Measurements from ENCODE around the gene ABHD12. TPM values are rescaled to one million over a fixed set of nuclear protein-coding genes. Genes with fewer than 3 reads are reported as not detected.

Gene ABHD12
- polyA plus RNA-seq, 1 donor = 50.4 TPM

DNA sequence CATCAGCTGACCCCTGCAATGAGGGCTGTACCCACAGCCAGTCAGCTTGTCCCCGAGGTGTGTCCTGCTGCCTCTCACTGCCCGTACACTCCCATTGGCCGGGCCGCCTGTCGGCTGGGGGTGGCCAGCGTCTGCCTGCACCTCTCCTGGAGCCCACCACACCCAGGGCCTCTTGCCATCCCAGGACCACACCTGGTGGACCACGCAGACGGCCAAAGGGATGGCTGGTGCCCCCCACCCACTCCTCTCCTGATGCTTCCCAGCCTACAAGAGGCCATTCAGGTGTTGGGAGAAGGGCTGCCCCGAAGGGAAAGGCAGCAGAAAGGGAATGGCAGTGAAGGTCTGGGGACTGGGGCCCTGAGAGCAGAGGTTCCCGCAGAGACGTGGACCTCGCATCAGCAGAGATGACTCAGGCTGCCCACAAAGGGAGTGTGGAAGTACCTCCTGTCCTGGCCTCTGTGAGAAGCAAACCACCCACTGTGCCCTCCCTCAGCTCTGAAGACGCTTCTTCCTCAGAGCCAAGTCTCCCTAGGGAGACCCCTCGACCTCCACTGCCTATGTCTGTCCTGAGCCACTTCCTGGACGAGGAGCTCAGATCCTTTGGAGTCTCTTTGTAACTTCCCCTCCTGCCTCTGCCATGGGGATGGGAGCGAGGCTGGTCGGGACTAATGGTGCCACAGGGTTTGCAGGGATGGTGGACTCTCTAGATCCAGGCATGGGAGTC, 81.8 kb downstream of the ABHD12 start:
- DNase-seq = no peak

DNA sequence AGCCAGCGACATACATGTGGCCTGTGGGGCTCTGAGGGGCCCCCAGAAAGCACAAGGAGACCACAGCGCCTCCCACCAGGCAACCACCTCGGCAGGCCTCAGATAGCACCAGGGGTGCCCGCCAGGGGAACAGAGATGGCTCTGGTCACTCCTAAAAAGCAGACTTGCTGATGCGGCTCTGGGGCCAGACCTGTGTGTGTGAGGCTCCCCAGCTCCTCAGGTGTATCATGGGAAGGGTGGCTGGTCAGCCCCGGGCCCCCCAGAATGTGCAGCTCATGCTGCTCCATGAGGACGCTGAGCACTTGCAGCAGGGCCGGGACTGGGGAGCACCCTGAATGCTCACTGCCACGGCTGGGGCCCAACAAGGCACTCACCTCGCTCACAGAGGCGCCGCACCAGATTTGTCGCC, 82.5 kb downstream of the ABHD12 start:
- no peak for DNase-seq

DNA sequence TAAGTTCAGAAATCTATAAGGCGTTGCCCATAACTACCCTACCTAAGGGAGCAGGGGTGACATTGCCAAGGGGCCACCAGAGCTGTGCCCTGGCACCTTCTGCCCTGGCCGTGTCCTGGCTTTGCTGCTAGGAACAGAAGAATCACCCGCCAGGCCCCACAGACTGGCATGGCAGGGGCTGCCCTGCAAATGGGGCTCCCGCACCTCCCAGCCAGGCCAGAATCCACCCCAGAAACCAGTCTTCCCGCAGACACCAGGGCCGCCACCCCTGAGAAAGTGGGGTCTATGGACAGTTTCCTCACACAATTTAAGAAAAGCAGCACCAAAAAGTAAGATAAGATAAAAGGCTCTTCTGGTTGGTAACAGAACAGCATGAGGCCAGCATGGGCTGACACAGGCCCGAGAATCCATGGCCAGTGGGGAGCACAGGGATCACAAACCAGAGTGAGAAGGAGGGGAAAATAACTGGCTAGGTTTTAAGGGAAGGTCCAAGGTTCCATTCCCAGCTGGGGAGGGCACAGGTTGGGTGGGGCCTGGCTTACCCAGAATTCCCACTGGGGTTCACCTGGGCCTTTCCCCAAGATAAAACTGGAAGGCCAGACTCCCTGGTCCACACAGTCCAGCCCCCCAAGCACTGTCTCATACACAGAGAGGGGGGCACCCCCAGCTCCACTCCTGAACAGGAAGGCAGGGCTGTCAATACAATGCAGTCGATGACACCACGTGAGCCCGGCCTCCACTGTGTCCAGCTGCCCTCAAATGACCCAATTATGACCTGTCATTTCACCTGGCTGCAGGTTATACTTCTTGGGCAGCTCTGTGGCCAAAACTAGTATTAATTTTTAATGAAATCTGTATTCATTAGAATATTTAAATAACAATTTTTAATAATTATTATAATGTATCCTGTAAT, 83.4 kb downstream of the ABHD12 start:
- no peak for DNase-seq

DNA sequence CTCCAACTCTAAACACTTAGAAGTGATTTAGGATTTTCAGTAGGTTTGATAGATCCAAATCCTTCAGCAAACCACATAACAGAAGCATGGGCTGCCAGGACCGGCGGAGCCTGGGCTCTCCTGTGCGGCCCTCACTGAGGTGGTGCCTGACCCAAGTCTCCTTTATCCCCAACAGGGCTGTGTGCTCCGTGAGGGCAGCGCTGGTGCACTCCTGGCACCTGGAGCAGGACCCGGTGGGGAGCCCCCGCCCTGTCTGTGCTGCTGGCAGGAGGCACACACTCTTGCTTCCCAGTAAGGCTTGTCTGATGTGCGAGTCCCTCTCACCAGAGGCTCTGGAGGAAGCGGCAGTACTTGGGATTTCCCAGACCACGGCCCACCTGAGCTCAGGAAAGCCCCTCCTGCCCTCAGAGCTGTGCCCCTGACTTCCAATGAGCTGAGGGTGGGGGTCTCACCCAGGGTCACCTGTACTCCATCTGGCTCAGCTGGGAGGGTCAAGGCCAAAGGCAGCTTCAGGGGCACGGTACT, 86.5 kb downstream of the ABHD12 start:
- no peak for DNase-seq

DNA sequence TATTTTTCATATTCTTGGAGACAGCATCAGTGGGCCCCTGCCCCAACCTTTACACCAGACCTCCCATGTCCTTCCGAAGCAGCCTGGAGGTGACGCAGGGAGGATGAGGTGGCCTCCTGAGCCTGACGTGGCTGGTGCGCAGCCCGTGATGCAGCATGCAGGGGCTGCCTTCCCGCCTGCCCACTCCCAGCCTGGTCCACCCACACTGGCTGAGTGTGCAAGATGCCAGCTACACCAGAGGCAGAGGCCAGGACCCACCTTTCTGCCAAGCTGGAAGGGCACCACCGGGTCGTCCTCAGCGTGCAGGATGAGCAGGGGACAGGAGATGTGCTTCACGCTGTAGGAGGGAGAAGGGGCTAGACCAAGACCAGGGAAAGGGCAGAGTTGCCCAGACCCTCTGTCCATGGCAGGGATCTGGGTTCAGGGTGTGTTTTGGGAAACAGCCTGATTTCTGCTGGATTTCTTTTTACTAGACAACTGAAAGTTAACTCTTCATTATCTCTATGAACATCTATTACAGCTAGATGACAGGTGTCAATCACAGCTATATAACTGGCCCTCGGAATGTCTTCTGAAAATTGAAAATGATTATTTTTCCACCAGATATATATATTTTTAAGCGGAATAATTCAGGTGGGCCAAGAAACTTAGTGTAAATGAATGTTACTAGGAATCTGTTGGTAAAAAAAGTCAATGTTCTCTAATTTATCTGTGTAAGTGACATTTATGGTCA, 87.2 kb downstream of the ABHD12 start:
- DNase-seq = no peak

DNA sequence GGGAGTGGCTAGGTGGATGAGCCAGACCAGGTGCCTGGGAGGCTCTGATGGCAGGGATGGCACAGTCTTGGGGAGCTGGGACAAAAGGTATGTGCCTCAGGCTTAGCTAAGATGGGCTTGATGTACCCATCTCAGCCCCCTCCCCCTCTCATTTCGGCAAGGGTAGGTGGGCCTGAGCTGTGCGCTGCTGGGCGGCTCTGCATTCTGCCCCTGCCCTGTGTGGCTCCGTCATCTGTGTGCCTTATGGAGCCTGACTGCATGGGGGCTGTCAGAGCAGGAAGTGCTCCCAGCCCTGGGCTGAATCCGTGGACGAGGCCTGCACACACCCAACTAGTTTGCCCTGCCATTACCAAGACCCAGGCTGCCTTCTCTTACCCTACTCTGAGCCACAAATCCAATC, 88.0 kb downstream of the ABHD12 start:
- no peak for DNase-seq

DNA sequence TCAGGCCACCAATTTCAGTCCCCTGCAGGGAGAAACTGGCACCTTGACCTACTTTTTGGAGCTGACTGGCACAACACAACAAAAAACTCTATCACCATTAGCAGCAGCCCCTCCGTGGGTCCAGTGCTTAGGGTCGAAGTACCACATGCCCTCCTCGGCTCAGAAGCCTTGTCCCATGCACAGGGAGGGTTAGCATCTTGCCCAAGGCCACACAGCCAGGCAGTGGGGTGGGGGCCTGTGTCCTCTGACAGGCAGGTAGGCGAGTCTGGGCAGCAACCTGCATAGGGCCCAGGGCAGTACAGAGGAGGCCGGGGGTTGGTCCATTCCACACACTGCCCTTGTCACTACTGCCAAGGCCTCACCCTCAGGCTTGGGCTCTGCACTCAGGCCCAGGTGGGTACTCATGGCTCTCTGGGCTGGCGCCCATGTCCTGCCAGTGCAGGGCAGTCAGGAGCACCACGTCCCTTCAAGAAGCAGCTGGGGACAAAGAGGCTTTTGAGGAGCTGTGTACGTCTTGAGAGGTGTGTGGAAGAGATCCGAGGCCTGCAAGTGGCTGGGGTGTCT, 89.2 kb downstream of the ABHD12 start:
- no peak for DNase-seq

DNA sequence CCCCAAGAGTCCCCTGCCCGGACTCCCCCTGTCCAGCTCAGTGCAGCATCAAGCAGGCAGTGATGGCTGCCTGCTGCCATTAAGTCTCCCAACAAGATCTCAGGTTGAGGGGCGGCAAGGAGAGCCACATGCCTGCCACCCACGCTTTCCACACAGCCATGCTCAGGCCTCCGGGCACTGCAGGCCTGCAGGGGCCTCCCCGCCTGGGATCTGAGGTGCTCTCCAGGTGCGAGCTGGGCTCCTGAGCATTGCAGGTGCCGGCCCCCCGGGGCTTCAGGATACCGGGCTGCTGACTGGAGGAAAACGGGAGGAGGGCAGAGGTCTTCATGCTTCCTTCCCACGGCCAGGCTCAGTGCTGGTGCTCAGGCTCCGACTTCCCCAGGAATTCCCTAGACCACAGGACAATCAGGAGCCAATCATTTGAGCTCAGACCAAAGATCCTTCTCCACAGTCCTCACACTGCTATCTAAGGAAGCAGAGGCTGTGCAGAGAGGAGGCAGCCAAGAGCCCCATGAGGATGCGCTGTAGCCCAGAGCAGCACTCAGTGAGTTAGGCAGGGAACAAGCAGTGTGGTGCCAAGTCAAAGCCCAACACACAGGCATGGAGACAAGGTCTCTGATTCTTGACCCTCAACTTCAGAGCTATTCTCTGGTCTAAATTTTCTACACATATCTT, 90.0 kb downstream of the ABHD12 start:
- no peak for DNase-seq

DNA sequence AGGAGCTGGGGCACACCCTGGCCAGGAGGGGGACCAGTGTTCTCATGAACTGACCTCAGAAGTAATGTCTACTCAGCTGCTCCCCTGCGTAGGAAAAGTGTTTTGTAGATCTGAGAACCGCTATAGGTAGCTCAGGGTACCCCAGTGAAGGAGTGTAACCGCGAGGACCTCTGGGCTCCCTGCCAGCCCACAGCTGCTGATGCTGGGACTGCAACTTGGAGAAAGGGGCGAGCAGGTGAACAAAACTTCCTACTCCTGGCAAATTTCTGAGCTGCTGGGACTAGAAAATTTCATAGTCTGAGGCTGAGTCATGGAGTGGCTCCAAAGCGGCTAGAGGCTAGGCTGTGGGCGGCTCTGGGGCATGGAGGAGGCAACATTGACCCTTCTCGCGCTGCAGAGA, 90.8 kb downstream of the ABHD12 start:
- no peak for DNase-seq

DNA sequence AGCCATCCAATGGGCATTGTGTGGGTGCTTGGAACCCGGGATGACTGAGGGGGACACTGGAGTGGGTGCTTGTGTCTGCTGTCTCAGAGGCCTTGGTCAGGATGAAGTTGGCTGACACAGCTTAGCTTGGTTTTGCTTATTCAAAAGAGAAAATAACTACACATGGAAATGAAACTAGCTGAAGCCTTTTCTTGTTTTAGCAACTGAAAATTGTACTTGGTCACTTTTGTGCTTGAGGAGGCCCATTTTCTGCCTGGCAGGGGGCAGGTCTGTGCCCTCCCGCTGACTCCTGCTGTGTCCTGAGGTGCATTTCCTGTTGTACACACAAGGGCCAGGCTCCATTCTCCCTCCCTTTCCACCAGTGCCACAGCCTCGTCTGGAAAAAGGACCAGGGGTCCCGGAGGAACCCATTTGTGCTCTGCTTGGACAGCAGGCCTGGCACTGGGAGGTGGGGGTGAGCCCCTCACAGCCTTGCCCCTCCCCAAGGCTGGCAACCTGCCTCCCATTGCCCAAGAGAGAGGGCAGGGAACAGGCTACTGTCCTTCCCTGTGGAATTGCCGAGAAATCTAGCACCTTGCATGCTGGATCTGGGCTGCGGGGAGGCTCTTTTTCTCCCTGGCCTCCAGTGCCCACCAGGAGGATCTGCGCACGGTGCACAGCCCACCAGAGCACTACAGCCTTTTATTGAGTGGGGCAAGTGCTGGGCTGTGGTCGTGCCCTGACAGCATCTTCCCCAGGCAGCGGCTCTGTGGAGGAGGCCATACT, 93.3 kb downstream of the ABHD12 start:
- DNase-seq = no peak

DNA sequence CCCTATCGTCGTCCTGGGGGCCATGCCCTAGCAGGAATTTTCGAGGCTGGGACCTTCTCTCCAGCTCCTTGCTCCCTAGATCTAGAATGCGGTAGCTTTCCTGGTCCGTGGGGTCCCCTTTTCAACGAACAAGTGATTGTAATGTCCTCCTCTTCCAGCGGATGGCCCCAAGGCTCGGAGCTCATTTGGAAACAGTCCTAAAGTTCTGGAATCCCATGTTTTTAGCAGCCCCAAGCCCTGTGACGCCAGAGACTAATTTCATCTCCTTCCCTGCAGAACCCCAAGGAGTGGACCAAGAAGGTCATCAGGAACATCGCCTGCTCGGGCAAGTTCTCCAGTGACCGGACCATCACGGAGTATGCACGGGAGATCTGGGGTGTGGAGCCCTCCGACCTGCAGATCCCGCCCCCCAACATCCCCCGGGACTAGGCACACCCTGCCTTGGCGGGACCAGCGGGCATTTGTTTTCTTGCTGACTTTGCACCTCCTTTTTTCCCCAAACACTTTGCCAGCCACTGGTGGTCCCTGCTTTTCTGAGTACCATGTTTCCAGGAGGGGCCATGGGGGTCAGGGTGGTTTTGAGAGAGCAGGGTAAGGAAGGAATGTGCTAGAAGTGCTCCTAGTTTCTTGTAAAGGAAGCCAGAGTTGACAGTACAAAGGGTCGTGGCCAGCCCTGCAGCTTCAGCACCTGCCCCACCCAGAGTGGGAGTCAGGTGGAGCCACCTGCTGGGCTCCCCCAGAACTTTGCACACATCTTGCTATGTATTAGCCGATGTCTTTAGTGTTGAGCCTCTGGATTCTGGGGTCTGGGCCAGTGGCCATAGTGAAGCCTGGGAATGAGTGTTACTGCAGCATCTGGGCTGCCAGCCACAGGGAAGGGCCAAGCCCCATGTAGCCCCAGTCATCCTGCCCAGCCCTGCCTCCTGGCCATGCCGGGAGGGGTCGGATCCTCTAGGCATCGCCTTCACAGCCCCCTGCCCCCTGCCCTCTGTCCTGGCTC, 94.2 kb downstream of the ABHD12 start:
- no peak for DNase-seq

DNA sequence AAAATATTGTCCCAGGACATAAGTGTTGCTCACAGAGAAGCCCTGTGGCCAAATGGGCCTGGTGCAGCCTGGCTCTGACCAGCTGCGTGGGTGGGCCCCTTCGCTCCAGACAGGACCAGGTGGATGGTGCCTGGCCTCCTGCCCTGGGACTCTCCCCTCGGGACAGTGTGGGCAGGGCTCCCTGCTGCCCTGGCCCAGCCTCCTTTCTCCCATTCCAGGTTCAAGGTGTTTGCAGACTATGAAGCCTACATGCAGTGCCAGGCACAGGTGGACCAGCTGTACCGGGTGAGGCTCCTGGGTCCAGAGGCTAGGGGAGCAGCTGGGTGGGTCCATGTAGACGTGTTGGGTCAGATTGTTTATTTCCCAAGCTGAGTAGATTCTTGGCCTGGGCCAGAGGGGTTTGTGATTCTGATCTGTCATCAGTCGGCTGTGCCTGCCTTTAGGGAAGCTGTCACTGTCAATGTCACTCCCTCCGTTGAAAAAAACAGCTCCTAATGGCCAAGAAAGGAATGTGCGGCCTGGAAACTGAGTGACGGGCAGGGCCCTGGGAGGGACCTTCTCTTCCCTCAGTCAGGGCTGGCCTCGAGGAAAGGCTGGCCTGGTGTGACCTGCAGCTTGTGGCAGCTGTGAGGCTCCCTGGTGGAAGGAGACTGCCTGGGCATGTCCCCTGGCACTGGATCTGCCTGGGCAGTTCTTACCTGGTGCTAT, 95.1 kb downstream of the ABHD12 start:
- DNase-seq = no peak

DNA sequence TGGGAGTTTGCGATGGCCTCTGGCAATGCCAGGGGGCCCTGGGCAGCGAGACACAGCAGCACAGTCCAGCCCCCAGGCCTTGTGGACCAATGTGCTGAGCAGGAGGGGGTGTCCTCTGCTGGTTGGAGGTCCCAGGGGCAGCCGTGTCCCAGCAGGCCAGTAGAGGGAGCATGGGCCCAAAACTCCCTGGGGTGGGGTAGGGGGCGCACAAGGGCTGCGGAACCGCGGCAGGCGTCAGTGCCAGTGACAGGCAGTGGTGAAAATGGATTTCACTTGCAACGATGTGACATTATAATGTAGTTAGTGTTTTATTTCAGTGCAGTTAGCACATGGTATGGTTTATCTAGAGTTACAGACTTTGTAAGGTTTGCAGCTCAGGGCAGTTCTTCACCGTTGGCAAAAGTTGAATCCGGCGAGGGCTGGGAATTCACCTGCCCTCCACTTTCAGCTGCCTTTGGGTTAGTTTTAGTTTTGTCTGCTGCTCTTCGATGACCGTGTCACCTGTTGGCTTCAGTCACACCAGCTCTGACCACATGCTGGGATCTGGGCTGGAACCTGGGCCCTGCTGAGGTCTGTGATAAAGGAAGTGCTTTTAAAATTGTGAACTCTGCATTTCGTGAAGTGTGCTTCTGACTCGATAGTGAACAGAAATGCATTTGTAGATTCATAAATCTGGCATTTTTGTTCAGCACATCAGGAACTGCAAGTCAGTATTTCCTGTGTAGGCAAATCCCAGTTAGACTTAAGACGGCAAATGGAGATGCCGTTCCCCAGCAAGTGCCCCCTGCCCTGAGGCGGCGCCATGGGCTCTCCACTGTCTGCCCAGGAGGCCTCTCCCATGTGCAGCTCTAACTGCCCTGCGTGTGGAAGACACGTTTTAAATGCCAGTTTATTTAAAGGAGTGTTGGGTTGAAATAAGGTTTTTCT, 95.9 kb downstream of the ABHD12 start:
- DNase-seq = peak; percentile 45

DNA sequence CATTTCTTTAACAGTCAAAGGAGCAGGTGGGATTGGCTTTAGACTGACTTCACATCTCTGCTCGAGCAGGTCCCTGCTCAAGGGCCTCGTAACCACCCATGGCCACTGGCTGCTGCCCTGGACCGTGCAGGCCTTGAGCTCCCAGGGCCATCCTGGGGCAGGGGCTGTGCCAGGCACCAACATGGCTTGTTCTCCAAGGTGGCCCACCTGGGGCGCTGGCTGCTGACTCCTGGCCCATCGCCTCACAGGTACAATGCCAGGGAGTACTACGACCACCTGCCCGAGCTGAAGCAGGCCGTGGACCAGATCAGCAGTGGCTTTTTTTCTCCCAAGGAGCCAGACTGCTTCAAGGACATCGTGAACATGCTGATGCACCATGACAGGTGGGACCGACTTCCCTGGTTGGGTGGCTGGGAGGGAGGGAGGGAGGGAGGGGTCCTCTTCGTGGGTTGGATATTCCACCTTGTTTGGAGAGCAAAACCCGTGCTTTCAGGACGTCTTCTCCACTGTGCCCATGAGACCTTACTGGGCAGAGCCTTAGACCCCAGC, 96.7 kb downstream of the ABHD12 start:
- no peak for DNase-seq

DNA sequence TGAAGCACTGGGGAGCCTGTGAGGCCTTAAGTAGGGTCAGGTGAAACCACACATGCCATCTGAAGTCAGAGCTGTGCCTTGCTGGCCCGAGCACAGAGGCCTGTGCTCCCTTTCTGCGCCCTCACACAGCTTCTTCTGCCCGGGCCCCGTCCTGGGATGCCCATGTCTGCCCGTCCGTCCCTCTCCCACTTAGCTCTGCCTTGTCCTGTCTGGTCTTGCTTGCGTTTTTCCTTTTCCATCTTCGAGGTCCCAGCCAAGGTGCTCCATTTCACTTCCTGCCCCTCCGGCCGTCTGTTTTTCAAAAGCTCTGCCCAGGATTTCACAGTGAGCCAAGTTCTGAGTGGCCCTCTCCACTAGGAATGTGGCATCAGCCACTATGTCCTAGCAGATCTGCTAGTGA, 97.1 kb downstream of the ABHD12 start:
- no peak for DNase-seq

DNA sequence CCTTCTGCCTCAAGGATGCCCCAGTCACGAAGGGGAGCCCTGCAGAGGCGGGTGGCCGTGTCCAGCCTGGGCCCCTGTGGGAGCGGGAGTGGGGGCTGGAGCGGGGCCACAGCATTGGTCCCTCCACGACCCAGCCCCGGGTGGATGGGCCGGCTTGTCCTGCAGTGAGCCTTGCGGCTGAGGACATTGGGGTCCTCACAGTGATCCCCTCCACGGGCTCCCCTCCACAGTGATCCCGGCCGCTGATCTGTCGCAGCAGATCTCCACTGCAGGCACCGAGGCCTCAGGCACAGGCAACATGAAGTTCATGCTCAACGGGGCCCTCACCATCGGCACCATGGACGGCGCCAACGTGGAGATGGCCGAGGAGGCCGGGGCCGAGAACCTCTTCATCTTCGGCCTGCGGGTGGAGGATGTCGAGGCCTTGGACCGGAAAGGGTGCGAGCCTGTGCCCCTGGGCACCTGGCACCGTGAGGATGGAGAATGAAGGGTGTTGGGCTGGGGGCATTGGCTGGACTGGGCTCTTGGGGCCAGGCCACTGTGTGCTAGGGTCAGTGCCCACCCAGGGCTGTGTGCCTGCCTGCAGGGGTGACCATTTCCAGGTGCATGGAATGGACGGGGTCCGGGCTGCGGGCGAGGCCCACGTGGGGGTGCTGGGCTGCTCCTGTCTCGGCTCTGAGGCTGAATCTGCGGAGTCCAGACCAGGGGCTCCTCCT, 98.3 kb downstream of the ABHD12 start:
- DNase-seq = no peak

Measured in left kidney (tissue), 2 donors.